Measurements from ENCODE around the gene CDH26.

DNA sequence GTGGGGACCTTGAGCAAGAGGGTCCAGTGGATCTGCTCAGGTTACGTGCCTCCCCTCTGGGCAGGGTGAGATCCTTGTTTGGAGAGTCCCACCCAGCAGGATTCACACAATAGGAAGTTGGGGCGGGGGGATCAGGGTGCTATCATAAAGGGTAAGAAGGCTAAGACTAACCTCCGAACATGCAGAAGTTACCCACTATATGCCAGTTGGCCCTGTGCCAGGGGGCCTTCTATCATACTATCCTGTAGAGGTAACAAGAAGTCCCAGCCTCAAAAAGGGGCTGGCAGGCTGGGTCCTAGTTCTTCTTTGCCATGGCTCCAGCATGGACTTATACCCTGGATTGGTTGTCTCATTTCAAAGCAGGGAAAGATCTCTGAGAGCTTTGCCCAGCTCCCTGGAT is 94.1 kb downstream of the CDH26 start:
- TF ChIP-seq ZBTB8A (IDR thresholded peaks at IDR 0.05; ENCODE audit: partially characterized antibody), result no peak
- TF ChIP-seq, protein P1, sequence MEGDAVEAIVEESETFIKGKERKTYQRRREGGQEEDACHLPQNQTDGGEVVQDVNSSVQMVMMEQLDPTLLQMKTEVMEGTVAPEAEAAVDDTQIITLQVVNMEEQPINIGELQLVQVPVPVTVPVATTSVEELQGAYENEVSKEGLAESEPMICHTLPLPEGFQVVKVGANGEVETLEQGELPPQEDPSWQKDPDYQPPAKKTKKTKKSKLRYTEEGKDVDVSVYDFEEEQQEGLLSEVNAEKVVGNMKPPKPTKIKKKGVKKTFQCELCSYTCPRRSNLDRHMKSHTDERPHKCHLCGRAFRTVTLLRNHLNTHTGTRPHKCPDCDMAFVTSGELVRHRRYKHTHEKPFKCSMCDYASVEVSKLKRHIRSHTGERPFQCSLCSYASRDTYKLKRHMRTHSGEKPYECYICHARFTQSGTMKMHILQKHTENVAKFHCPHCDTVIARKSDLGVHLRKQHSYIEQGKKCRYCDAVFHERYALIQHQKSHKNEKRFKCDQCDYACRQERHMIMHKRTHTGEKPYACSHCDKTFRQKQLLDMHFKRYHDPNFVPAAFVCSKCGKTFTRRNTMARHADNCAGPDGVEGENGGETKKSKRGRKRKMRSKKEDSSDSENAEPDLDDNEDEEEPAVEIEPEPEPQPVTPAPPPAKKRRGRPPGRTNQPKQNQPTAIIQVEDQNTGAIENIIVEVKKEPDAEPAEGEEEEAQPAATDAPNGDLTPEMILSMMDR (IDR thresholded peaks at IDR 0.05 in 2 of 3, conservative IDR thresholded peaks at IDR 0.05 in 1 of 3; ENCODE audit: insufficient read depth in 2 of 3, low read depth in 1 of 3, low read length in 3 of 3), result no peak
- TF ChIP-seq BCL6 (CRISPR knock-in tag; IDR thresholded peaks at IDR 0.05), result no peak
